GM13977 (cell line): Measurements from ENCODE around the gene SORCS1.

Source experiments
- DNase-seq: peaks from one replicate; pipeline ENCODE4 v3.0.0; 2012; ENCODE audit warnings: low spot score
- CTCF ChIP-seq: IDR thresholded peaks from 2 replicates; pipeline ENCODE4 v1.5.1; 2012; ENCODE audit warnings: mild to moderate bottlenecking, control low read depth; ENCODE audit not compliant: insufficient read depth; ENCODE audit errors: extremely low read depth, missing control alignments
- in situ Hi-C: fragments of 300-500 bp; cut with MboI; formaldehyde crosslinking; loops from one replicate; pipeline ENCODE4 v1.12.0; 2022; ENCODE audit warnings: low sequenced_read_pairs, low pct_unique_long_range_greater_than_20kb, mixed read lengths, inconsistent platforms; ENCODE audit not compliant: unreplicated experiment

SORCS1 gene

GRCh38 chr10:106958589-106959361, 205.7 kb downstream of the SORCS1 start:
- in situ Hi-C loops, result no loop called here
- no peak for DNase-seq
- no peak for TF ChIP-seq CTCF

GRCh38 chr10:106957823-106958588, 206.5 kb downstream of the SORCS1 start:
- in situ Hi-C loops, result no loop called here
- no peak for TF ChIP-seq CTCF
- DNase-seq, result peak; percentile 31

DNA sequence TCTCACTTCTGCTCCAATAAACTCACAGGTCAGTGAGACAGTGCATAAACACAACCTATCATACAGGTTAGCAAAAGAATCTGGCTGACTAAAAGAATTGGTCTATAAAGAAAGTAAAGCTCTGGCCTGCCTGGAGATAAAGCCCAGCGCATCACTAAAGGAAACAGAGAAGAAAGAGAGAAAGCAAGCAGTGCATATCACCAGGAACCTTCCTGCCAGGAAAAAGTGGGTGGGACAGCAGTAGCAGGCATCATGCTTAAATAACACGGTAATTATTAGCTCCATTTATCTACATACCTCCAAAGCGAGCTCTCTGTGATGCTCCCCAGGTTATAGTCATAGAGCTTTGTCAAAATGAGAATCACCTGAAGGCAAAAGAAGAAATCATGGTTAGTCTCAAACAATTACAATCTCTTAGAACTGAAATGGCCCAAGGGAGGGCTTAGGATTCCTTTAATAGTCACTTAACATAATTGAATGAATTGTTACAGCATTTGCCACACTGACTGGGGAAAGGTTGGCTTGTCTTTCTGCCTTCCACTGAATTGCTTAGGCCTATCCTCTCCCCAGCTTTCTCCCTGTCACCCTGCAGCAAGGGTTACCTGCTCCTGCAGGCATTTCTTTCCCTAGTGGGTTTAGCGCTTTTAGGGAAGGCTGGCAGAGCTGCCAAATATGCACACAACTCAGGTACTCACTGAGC, 208.1 kb downstream of the SORCS1 start:
- DNase-seq, result no peak
- in situ Hi-C loops, result no loop called here
- no peak for TF ChIP-seq CTCF

DNA sequence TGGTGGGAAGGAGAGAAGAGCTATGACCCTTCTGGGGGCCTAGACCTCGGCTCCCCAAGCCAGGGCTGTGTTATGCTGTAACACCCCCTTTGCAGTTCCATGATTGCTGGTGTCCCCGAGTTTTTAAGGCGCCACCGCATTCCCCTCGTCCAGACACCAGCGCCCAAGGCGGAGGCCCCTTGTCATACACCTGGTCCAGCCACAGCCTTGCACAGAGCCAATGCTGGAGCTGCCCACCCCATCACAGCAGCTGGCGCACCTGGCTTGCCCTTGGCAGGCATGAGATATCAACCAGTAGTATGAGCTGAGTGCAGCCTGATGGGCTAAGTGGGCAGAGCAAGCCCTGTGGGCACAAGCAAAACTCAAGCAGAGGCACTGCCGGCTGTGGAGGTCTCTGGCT, 209.4 kb downstream of the SORCS1 start:
- TF ChIP-seq CTCF, result no peak
- in situ Hi-C loops, result no loop called here
- DNase-seq, result no peak

GRCh38 chr10:106952033-106952432, 212.5 kb downstream of the SORCS1 start:
- no peak for DNase-seq
- in situ Hi-C loops, result no loop called here
- no peak for TF ChIP-seq CTCF

GRCh38 chr10:106949680-106950478, 214.6 kb downstream of the SORCS1 start:
- in situ Hi-C loops, result no loop called here
- no peak for TF ChIP-seq CTCF
- DNase-seq, result no peak
